ENCODE measurements around the gene NKX6-1. TPM values are rescaled to one million over a fixed set of nuclear protein-coding genes. Genes with fewer than 3 reads are reported as not detected.

The NKX6-1 gene
- total RNA-seq, 3 donors from 2014 or later: 0.33 to 0.44 TPM; not detected in 1

DNA sequence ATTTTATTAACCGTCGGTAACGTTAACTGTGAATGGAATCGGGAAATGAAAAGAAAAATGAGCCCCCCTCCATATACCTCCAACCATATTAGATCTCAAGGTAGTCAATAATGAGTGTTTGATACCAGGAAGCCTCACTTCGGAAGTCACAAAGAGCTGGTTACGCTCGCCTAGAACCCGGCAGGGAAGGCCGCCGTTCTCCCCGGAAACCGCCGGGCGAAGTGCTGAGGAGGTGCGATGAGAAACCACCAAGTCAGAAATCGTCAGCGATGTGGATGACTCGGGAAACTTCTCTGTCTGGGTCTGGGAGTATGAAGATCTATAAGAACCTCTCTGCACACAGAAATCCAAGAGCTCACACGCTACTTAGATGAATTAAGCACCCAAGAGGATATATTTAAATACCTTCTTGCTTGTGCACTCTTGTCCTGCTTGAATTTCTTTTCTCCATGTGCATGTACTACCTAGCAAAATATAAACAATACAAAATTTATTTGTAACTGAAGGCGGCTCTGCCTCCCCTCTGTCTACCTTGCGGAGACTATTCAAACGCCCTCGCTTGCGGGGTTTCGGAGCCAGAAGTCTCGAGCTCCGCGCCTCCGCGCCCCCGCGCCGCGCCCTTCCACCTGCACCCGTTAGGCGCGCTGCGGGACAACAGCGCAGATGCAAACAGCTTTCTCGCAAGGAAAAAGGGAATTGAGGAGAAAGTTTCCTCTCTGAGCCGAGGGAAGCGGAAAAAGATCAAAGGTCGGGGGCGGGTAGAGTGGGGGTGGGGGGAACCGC, 17.8 kb downstream of the NKX6-1 start:
- TF ChIP-seq, protein P1, sequence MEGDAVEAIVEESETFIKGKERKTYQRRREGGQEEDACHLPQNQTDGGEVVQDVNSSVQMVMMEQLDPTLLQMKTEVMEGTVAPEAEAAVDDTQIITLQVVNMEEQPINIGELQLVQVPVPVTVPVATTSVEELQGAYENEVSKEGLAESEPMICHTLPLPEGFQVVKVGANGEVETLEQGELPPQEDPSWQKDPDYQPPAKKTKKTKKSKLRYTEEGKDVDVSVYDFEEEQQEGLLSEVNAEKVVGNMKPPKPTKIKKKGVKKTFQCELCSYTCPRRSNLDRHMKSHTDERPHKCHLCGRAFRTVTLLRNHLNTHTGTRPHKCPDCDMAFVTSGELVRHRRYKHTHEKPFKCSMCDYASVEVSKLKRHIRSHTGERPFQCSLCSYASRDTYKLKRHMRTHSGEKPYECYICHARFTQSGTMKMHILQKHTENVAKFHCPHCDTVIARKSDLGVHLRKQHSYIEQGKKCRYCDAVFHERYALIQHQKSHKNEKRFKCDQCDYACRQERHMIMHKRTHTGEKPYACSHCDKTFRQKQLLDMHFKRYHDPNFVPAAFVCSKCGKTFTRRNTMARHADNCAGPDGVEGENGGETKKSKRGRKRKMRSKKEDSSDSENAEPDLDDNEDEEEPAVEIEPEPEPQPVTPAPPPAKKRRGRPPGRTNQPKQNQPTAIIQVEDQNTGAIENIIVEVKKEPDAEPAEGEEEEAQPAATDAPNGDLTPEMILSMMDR (IDR thresholded peaks at IDR 0.05): no peak
- TF ChIP-seq POLR2A (IDR thresholded peaks at IDR 0.05): no peak
- TF ChIP-seq POLR2AphosphoS5 (IDR thresholded peaks at IDR 0.05): no peak
- no peaks in the 10 kb centered on the region for H3K9me3 ChIP-seq
- H3K36me3 ChIP-seq: no peaks in the 10 kb centered on the region
- intact Hi-C loops (cut with DNase I; ENCODE audit: low total_unique reads): no loop called here
- peaks cover 4 to 60% of the 10 kb centered on the region in 2 donors for H3K27me3 ChIP-seq
- H3K4me1 ChIP-seq: no peaks in the 10 kb centered on the region
- no peak overlapping the region for H3K27ac ChIP-seq
- peak overlapping the region in 1 of 3 donors; percentile 16 for H3K4me3 ChIP-seq
- no peak for DNase-seq (ENCODE audit: low spot score in 2 of 2)

DNA sequence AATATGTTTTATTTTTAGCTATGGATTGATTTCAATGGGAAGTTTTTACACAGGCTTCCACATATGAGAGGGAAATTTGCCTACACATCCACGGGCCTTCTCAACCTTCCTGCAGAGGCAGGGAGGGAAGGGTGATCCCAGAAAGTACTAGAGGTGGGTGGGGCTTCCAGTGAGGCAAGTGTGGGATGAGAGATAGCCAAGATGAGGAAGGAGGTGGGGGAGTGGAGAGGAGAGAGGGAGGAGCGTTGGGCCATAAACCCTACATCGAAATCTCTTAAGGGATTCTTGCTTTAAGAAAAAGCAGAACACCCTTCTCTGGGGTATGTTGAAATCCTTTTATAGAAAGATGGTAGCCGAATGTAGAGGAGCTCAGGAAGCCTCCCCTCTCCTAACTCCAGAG, 19.0 kb downstream of the NKX6-1 start:
- Histone ChIP-seq H3K27ac (no peak overlapping the region), H3K27me3 (peaks cover 4 to 52% of the 10 kb centered on the region in 2 donors), H3K9me3 (no peaks in the 10 kb centered on the region), H3K36me3 (no peaks in the 10 kb centered on the region), H3K4me1 (no peaks in the 10 kb centered on the region), H3K4me3 (no peak overlapping the region)
- no peak for DNase-seq (ENCODE audit: low spot score in 2 of 2)
- intact Hi-C loops (cut with DNase I; ENCODE audit: low total_unique reads): no loop called here
- TF ChIP-seq, protein P1 (IDR thresholded peaks at IDR 0.05): no peak
- TF ChIP-seq POLR2A (IDR thresholded peaks at IDR 0.05) (no peak), POLR2AphosphoS5 (IDR thresholded peaks at IDR 0.05) (no peak)

DNA sequence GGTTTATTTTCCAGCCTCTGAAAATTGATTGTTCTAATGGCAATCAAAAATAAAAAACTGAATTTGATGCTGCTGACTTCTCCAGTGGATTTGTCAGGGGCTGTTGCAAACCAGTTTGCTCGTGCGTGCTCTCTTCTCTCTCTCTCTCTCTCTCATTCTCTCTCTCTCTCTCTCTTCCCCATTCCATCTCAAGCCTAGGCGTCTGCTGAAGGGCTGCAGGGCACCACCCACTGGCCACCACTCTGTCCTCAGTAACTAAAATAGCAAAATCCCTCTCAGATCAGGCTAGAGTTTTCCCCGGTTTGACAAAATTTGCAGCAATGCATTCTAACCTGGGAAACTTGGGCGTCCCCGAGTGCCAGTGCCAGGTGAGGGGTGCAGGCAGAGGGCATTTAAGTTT, 19.4 kb downstream of the NKX6-1 start:
- Histone ChIP-seq H3K9me3 (no peaks in the 10 kb centered on the region), H3K4me3 (no peak overlapping the region), H3K36me3 (no peaks in the 10 kb centered on the region), H3K27me3 (peaks cover 4 to 47% of the 10 kb centered on the region in 2 donors), H3K27ac (no peak overlapping the region), H3K4me1 (no peaks in the 10 kb centered on the region)
- intact Hi-C loops (cut with DNase I; ENCODE audit: low total_unique reads): no loop called here
- no peak for DNase-seq (ENCODE audit: low spot score in 2 of 2)
- no peak for TF ChIP-seq POLR2AphosphoS5 (IDR thresholded peaks at IDR 0.05)

DNA sequence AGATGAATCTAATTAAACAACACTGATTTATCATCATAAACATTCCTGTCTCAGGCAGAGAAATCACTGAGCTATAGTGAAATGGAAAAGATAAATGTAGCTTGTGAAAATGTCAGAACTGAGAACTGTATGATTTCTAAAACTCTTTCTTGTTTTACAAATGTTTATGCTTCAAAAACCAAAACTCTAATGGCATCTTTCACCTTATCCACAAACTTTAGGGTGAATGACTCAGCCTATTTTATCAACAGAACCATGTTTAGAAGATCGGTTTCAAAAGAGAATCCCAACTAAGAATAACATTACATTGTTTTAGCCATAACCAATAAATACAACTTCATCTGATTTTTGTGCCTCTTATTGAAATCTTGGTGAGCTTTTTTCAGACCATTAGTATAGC, 21.4 kb downstream of the NKX6-1 start:
- no peak for DNase-seq (ENCODE audit: low spot score in 2 of 2)
- Histone ChIP-seq H3K27me3 (peaks cover 4 to 28% of the 10 kb centered on the region in 2 donors), H3K36me3 (no peaks in the 10 kb centered on the region), H3K4me3 (no peak overlapping the region), H3K4me1 (no peaks in the 10 kb centered on the region), H3K9me3 (no peaks in the 10 kb centered on the region), H3K27ac (no peak overlapping the region)
- intact Hi-C loops (cut with DNase I; ENCODE audit: low total_unique reads): no loop called here
- TF ChIP-seq, protein P1 (IDR thresholded peaks at IDR 0.05): no peak
- TF ChIP-seq POLR2AphosphoS5 (IDR thresholded peaks at IDR 0.05): no peak
- TF ChIP-seq POLR2A (IDR thresholded peaks at IDR 0.05): no peak

DNA sequence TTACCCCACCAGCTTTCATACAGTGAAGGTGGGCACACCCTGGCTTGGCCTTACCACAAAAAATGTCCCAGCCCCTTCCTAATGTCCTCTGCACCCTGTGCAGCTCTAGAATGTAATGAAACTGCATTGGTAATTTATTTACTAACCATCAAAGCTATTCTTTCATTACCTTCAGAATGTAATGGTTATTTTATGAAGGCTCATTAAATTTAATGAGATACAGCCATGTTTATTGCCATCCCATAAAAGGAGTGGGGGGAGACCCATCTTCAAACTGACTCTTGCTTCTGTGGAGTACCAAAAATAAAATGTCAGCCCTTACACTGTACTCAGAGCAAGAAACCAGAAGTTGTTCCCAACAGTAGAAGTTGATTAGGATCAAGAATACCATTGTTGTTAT, 25.0 kb downstream of the NKX6-1 start:
- intact Hi-C loops (cut with DNase I; ENCODE audit: low total_unique reads): no loop called here

More for the DNA sequence above, 25.0 kb downstream of the NKX6-1 start:
- no peak for DNase-seq (ENCODE audit: low spot score in 2 of 2)
- TF ChIP-seq POLR2AphosphoS5 (IDR thresholded peaks at IDR 0.05) (no peak), POLR2A (IDR thresholded peaks at IDR 0.05) (no peak)
- TF ChIP-seq, protein P1 (IDR thresholded peaks at IDR 0.05): no peak
- no peak overlapping the region for H3K4me3 ChIP-seq
- H3K9me3 ChIP-seq: no peaks in the 10 kb centered on the region
- no peaks in the 10 kb centered on the region for H3K4me1 ChIP-seq
- H3K27me3 ChIP-seq: no peaks in the 10 kb centered on the region
- no peaks in the 10 kb centered on the region for H3K36me3 ChIP-seq
- no peak overlapping the region for H3K27ac ChIP-seq

All from breast epithelium (tissue), 4 donors.